SH-SY5Y (cell line): ENCODE results near the gene TCP11L2.

ENCODE experiments used
- GATA2 ChIP-seq: IDR thresholded peaks from 2 replicates; pipeline ENCODE4 v1.6.1; 2011; ENCODE audit warnings: mild to moderate bottlenecking, low read depth, low read length
- GATA3 ChIP-seq: IDR thresholded peaks from 2 replicates; pipeline ENCODE4 v1.6.1; 2011; ENCODE audit warnings: low read depth, mild to moderate bottlenecking, low read length, moderate library complexity

DNA sequence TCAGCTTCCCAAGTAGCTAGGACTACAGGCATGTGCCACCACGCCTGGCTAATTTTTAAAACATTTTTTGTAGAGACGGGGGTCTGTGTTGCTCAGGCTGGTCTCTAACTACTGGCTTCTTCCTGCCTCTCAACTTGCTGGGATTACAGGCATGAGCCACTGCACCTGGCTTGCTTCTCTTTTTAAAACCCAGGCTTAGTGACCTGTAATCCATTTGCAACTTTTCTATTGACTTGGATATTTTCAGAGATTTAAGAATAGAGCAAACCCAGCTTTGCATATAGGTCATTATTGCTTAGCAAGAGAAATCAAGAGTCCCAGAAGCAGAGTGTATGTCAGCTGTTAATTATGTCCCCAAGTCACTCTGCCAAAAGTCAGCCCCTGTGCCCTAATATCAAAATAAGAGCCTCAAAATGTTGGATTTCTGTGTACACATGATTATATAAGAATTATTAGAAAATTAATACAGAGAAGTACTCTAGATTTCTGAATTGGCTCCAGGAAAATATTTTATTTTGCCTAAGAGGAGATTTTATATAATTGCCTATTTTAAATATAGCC is 24.9 kb downstream of the TCP11L2 start:
- TF ChIP-seq GATA2 = no peak
- no peak for TF ChIP-seq GATA3
